Measurements from ENCODE around the gene EIF4H. TPM values are rescaled to one million over a fixed set of nuclear protein-coding genes. Genes with fewer than 3 reads are reported as not detected.

The EIF4H gene
- total and polyA plus RNA-seq, 2 experiments from 2014 or later: 183 to 309 TPM

- TF ChIP-seq ZNF462 (CRISPR knock-in tag; IDR thresholded peaks at IDR 0.05): no peak
Measured at GRCh38 chr7:74134117-74134620, 40.0 kb upstream of the EIF4H start (continued).

- peaks cover 26% of the 10 kb centered on the region for H3K4me1 Mint-ChIP-seq
- H3K27ac Mint-ChIP-seq: no peak overlapping the region; the same call in 1 of the 2 replicates
- no peaks in the 10 kb centered on the region for H3K79me2 ChIP-seq (replicated peaks; ENCODE audit: insufficient read depth)
- H3K4me2 ChIP-seq: peak overlapping the region; percentile 10
- peak overlapping the region; percentile 41; the same call in 2 of the 3 replicates for H3K4me3 Mint-ChIP-seq
- H3K27ac ChIP-seq (ENCODE audit: low read depth): peak overlapping the region; percentile 35; the same call in 1 of the 2 replicates
- H3K27me3 ChIP-seq (ENCODE audit: insufficient read depth): no peaks in the 10 kb centered on the region
- peaks cover 9% of the 10 kb centered on the region for H3K36me3 Mint-ChIP-seq (ENCODE audit: low read depth)
- H2AFZ ChIP-seq: peak overlapping the region; percentile 89
- ATAC-seq: peak; percentile 38
- peak; percentile 56 for DNase-seq (ENCODE audit: low spot score)
- H3K27me3 Mint-ChIP-seq (ENCODE audit: insufficient read depth, low read depth, poor library complexity): peaks cover 5% of the 10 kb centered on the region
- H3K9me2 ChIP-seq (ENCODE audit: insufficient read depth): no peaks in the 10 kb centered on the region
- H3K4me1 ChIP-seq (ENCODE audit: insufficient read depth): peaks cover 8% of the 10 kb centered on the region
- H3K4me3 ChIP-seq: peak overlapping the region; percentile 3; the same call in 1 of the 2 replicates
- no peaks in the 10 kb centered on the region for H3K36me3 ChIP-seq (ENCODE audit: insufficient read depth)
- H3F3A ChIP-seq (replicated peaks; ENCODE audit: low read depth): peaks cover 6% of the 10 kb centered on the region; the same call in 1 of the 2 replicates
- peaks cover 16% of the 10 kb centered on the region; the same call in 2 of the 3 replicates for H3K9me3 Mint-ChIP-seq
- no peaks in the 10 kb centered on the region for H4K20me1 ChIP-seq (replicated peaks; ENCODE audit: insufficient read depth)
- TF ChIP-seq STAT1 (IDR thresholded peaks at IDR 0.05; ENCODE audit: unreplicated experiment) (no peak), JUNB (IDR thresholded peaks at IDR 0.05; ENCODE audit: unreplicated experiment) (no peak), POLR2AphosphoS5 (IDR thresholded peaks at IDR 0.05; ENCODE audit: low read depth) (no peak), ZNF331 (CRISPR knock-in tag; IDR thresholded peaks at IDR 0.05; ENCODE audit: low read depth) (no peak), REST (IDR thresholded peaks at IDR 0.05; ENCODE audit: unreplicated experiment) (no peak), EZH2phosphoT487 (IDR thresholded peaks at IDR 0.05; ENCODE audit: unreplicated experiment) (no peak), NANOG (IDR thresholded peaks at IDR 0.05; ENCODE audit: borderline replicate concordance) (no peak), CREB1 (CRISPR knock-in tag; IDR thresholded peaks at IDR 0.05; ENCODE audit: low read depth) (no peak), EZH2 (IDR thresholded peaks at IDR 0.05; ENCODE audit: low read depth, unreplicated experiment) (no peak), ETS1 (IDR thresholded peaks at IDR 0.05) (no peak), ZNF114 (CRISPR knock-in tag; IDR thresholded peaks at IDR 0.05) (no peak), CTCF (conservative IDR thresholded peaks at IDR 0.05; ENCODE audit: low read depth in 2 of 2) (no peak)
Measured at GRCh38 chr7:74138334-74138867, 35.8 kb upstream of the EIF4H start.

Measured in GM23338 (cell line).